ENCODE results near the gene FAS. TPM values are rescaled to one million over a fixed set of nuclear protein-coding genes. Genes with fewer than 3 reads are reported as not detected.

The FAS gene
- total RNA-seq, result 40.1 and 46.3 TPM in 2 replicates

GRCh38 chr10:88990384-88991160 lies at the start of gene FAS:
Gene FAS, plus strand, starts transcription at chr10:88990798. Its CDS starts 79 bp downstream, at chr10:88990877.

GRCh38 chr10:88952647-88953111 lies 37.9 kb upstream of the FAS start, which contains the start of gene ACTA2:
Gene ACTA2, minus strand, starts transcription at chr10:88952773. Its CDS starts 3,843 bp downstream, at chr10:88948930.

Other genes starting within 250 kb of the FAS start
- not detected in 2 replicates for gene LIPN, start 230.8 kb upstream of the FAS start, total RNA-seq
- not detected in 2 replicates for gene LIPM, start 188.1 kb upstream of the FAS start, total RNA-seq
- gene ANKRD22, start 139.0 kb upstream of the FAS start, total RNA-seq, result 9.2 and 10.1 TPM in 2 replicates
- 3.0 and 3.9 TPM in 2 replicates for gene STAMBPL1, start 110.6 kb upstream of the FAS start, total RNA-seq
- 11.6 and 15.3 TPM in 2 replicates for gene ACTA2, start 38.0 kb upstream of the FAS start, total RNA-seq
- under 0.01 TPM in 1 of 2 replicates, not detected in the other for gene CH25H, start 216.5 kb downstream of the FAS start, total RNA-seq